ENCODE data around the gene GNAL.

GNAL gene

DNA sequence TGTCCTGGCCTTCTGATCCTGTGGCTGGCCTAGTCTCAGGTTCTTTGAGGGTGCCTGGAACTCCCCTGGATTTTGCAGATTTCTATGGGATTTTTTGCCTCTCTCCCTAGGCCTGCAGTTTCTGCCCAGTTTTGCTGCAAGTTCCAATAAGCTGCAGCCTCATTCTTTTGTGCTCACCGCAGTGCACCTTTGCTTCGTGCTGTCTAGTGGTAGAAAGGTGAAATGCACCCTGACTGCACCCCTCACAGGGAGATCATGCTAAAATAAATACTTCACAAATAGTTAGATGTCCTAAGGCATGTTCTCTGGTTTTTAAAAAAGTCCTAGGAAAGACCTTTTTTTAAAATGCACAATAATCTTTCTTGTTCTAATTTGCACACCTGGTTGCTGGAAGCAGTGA, 72.5 kb downstream of the GNAL start:
- H3K9me2 ChIP-seq (replicated peaks; ENCODE audit: insufficient read depth, low read length), result no peaks in the 10 kb centered on the region
- H3F3A ChIP-seq (ENCODE audit: insufficient read depth), result no peaks in the 10 kb centered on the region
- H4K20me1 ChIP-seq (ENCODE audit: low read depth, low read length), result no peaks in the 10 kb centered on the region
- no peak for TF ChIP-seq EZH2phosphoT487 (conservative IDR thresholded peaks at IDR 0.05; ENCODE audit: low read length)
- no peak overlapping the region for H3K27ac ChIP-seq (ENCODE audit: low read depth, low read length)
- H3K36me3 ChIP-seq (ENCODE audit: low read length), result no peaks in the 10 kb centered on the region
- H3K9me3 ChIP-seq (ENCODE audit: insufficient read depth, low read length), result no peaks in the 10 kb centered on the region
- H2AFZ ChIP-seq (ENCODE audit: low read depth, low read length, severe bottlenecking), result no peak overlapping the region
- no peaks in the 10 kb centered on the region for H3K79me2 ChIP-seq (ENCODE audit: insufficient read depth, low read length)
- no peak overlapping the region for H3K4me3 ChIP-seq (ENCODE audit: insufficient read depth, low read length, poor library complexity, severe bottlenecking)
- H3K9ac ChIP-seq (ENCODE audit: low read length), result no peak overlapping the region
- H3K4me2 ChIP-seq (ENCODE audit: low read depth, low read length, poor library complexity, severe bottlenecking), result no peak overlapping the region
- H3K27me3 ChIP-seq (ENCODE audit: low read length), result no peaks in the 10 kb centered on the region

DNA sequence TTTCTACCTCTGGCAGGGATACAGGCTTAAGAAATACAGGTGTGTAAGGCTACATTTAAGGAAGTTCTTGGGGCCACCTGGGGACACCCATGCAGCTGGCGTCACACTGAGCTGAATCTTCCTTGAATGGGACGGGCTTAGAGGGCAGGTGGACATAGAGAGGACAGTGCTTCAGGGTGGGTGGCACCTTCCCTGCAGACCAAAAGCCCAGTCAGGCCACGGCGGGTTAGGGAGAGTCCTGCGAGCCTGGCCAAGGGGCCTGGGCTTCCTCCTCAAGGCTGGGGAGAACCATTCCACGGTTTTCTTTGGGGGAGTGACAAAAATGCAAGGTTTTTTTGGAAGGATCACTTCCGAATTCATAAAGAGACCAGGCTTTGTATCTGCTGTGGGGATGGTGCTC, 73.4 kb downstream of the GNAL start:
- Histone ChIP-seq H3K27ac (ENCODE audit: low read depth, low read length) (no peak overlapping the region), H3K9me3 (ENCODE audit: insufficient read depth, low read length) (no peaks in the 10 kb centered on the region), H3K4me2 (ENCODE audit: low read depth, low read length, poor library complexity, severe bottlenecking) (no peak overlapping the region), H3K4me3 (ENCODE audit: insufficient read depth, low read length, poor library complexity, severe bottlenecking) (no peak overlapping the region), H3K79me2 (ENCODE audit: insufficient read depth, low read length) (no peaks in the 10 kb centered on the region), H3K9me2 (replicated peaks; ENCODE audit: insufficient read depth, low read length) (no peaks in the 10 kb centered on the region), H2AFZ (ENCODE audit: low read depth, low read length, severe bottlenecking) (no peak overlapping the region), H3K9ac (ENCODE audit: low read length) (no peak overlapping the region), H4K20me1 (ENCODE audit: low read depth, low read length) (no peaks in the 10 kb centered on the region), H3K36me3 (ENCODE audit: low read length) (no peaks in the 10 kb centered on the region), H3F3A (ENCODE audit: insufficient read depth) (no peaks in the 10 kb centered on the region), H3K27me3 (ENCODE audit: low read length) (no peaks in the 10 kb centered on the region)
- TF ChIP-seq, protein P1, sequence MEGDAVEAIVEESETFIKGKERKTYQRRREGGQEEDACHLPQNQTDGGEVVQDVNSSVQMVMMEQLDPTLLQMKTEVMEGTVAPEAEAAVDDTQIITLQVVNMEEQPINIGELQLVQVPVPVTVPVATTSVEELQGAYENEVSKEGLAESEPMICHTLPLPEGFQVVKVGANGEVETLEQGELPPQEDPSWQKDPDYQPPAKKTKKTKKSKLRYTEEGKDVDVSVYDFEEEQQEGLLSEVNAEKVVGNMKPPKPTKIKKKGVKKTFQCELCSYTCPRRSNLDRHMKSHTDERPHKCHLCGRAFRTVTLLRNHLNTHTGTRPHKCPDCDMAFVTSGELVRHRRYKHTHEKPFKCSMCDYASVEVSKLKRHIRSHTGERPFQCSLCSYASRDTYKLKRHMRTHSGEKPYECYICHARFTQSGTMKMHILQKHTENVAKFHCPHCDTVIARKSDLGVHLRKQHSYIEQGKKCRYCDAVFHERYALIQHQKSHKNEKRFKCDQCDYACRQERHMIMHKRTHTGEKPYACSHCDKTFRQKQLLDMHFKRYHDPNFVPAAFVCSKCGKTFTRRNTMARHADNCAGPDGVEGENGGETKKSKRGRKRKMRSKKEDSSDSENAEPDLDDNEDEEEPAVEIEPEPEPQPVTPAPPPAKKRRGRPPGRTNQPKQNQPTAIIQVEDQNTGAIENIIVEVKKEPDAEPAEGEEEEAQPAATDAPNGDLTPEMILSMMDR (IDR thresholded peaks at IDR 0.05; ENCODE audit: insufficient read depth, low read length, poor library complexity, severe bottlenecking), result no peak
- TF ChIP-seq EZH2phosphoT487 (conservative IDR thresholded peaks at IDR 0.05; ENCODE audit: low read length), result no peak

DNA sequence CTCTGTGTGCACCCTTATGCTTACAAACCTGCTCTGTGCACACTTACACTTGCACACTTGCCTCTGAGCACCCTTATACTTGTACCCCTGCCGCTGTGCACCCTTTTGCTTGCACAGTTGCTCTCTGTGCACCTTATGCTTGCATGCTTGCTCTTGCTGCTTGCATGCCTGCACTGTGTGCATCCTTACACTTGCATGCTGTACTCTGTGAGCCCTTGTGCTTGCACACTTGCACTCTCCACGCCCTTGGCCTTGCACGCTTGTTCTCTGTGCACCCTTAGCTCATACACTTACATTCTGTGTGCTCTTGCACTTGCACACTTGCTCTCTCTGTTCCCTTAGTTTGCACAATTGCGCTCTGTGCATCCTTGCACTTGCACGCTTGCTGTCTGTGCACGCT, 78.3 kb downstream of the GNAL start:
- H4K20me1 ChIP-seq (ENCODE audit: low read depth, low read length), result no peaks in the 10 kb centered on the region
- H3K9ac ChIP-seq (ENCODE audit: low read length), result no peak overlapping the region
- H3K27me3 ChIP-seq (ENCODE audit: low read length), result no peaks in the 10 kb centered on the region
- H3K9me3 ChIP-seq (ENCODE audit: insufficient read depth, low read length), result no peaks in the 10 kb centered on the region
- H3K79me2 ChIP-seq (ENCODE audit: insufficient read depth, low read length), result no peaks in the 10 kb centered on the region
- H3K4me2 ChIP-seq (ENCODE audit: low read depth, low read length, poor library complexity, severe bottlenecking), result no peak overlapping the region
- no peaks in the 10 kb centered on the region for H3K36me3 ChIP-seq (ENCODE audit: low read length)
- no peak overlapping the region for H3K4me3 ChIP-seq (ENCODE audit: insufficient read depth, low read length, poor library complexity, severe bottlenecking)
- TF ChIP-seq, protein P1 (IDR thresholded peaks at IDR 0.05; ENCODE audit: insufficient read depth, low read length, poor library complexity, severe bottlenecking), result no peak
- TF ChIP-seq EZH2phosphoT487 (conservative IDR thresholded peaks at IDR 0.05; ENCODE audit: low read length), result no peak
- no peak overlapping the region for H3K27ac ChIP-seq (ENCODE audit: low read depth, low read length)
- H3F3A ChIP-seq (ENCODE audit: insufficient read depth), result no peaks in the 10 kb centered on the region
- no peak overlapping the region for H2AFZ ChIP-seq (ENCODE audit: low read depth, low read length, severe bottlenecking)
- no peaks in the 10 kb centered on the region for H3K9me2 ChIP-seq (replicated peaks; ENCODE audit: insufficient read depth, low read length)

DNA sequence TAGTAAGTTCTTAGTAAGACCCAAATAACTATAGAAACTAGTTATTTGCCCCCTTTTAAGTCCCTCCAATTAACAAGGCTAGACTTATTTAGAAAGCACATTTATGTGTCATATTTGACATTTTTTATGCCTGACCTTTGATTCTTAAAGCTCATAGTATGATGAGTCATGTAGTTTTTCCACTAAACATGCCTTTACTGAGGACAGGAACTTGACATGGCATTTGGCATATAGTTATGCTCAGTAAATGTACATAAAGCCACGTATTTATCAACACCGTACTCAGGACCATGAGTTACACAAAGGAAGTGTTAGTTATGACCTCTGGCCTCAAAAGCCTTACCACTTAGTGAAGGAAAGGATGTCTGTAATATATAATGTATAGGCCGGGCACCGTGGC, 78.9 kb downstream of the GNAL start:
- Histone ChIP-seq H3K27me3 (ENCODE audit: low read length) (no peaks in the 10 kb centered on the region), H4K20me1 (ENCODE audit: low read depth, low read length) (no peaks in the 10 kb centered on the region), H3K4me2 (ENCODE audit: low read depth, low read length, poor library complexity, severe bottlenecking) (no peak overlapping the region), H3K9me2 (replicated peaks; ENCODE audit: insufficient read depth, low read length) (no peaks in the 10 kb centered on the region), H3K9me3 (ENCODE audit: insufficient read depth, low read length) (no peaks in the 10 kb centered on the region), H3K9ac (ENCODE audit: low read length) (no peak overlapping the region), H3K27ac (ENCODE audit: low read depth, low read length) (no peak overlapping the region), H3F3A (ENCODE audit: insufficient read depth) (no peaks in the 10 kb centered on the region), H3K4me3 (ENCODE audit: insufficient read depth, low read length, poor library complexity, severe bottlenecking) (no peak overlapping the region), H3K79me2 (ENCODE audit: insufficient read depth, low read length) (no peaks in the 10 kb centered on the region), H2AFZ (ENCODE audit: low read depth, low read length, severe bottlenecking) (no peak overlapping the region), H3K36me3 (ENCODE audit: low read length) (no peaks in the 10 kb centered on the region)
- TF ChIP-seq, protein P1 (IDR thresholded peaks at IDR 0.05; ENCODE audit: insufficient read depth, low read length, poor library complexity, severe bottlenecking), result no peak
- TF ChIP-seq EZH2phosphoT487 (conservative IDR thresholded peaks at IDR 0.05; ENCODE audit: low read length), result no peak
